H1 (cell line): ENCODE measurements around the gene EFCAB6. TPM values are rescaled to one million over a fixed set of nuclear protein-coding genes. Genes with fewer than 3 reads are reported as not detected.

Experiments used
- CTCF ChIA-PET: fragments of 300-600 bp; sonication (Branson Sonifier 250); formaldehyde crosslinking; loops from one replicate; lab custom pipeline; 2021; ENCODE audit not compliant: partially characterized antibody; lab: Charles Lee
- POLR2A ChIA-PET: fragments of 300-600 bp; sonication (Branson Sonifier 250); formaldehyde crosslinking; loops from one replicate; lab custom pipeline; 2021; ENCODE audit warnings: inconsistent platforms; ENCODE audit not compliant: partially characterized antibody; lab: Charles Lee
- DNase-seq, 2 experiments: peaks; one replicate each; pipeline versions ENCODE4 v3.0.0 to v3.0.0-alpha.2; 2010 to 2022; ENCODE audit warnings: low spot score in 2 of 2, low read depth in 1 of 2, mixed read lengths in 1 of 2
- FAIRE-seq: peaks from 2 replicates; lab custom pipeline; 2011; peaks lifted over from hg19 to GRCh38; lab: Jason Lieb, UNC
- H2AFZ ChIP-seq: 2 replicates; pipeline ENCODE4 v1.8.1; 2012; ENCODE audit warnings: low read length, inconsistent platforms
- H2AK5ac ChIP-seq: 2 replicates; pipeline ENCODE4 v1.6.1; 2013; ENCODE audit warnings: low read depth, low read length
- H2BK120ac ChIP-seq: replicated peaks from 2 replicates; pipeline ENCODE3; 2013; ENCODE audit warnings: low read depth, low read length, inconsistent platforms
- H2BK12ac ChIP-seq: 2 replicates; pipeline ENCODE4 v1.6.1; 2013; ENCODE audit warnings: low read depth, low read length
- H2BK15ac ChIP-seq: 2 replicates; pipeline ENCODE4 v1.6.1; 2013; ENCODE audit warnings: low read length
- H2BK20ac ChIP-seq: 2 replicates; pipeline ENCODE4 v1.6.1; 2013; ENCODE audit warnings: low read length
- H2BK5ac ChIP-seq: 2 replicates; pipeline ENCODE4 v1.6.1; 2013; ENCODE audit warnings: low read depth, low read length
- H3K14ac ChIP-seq: 2 replicates; pipeline ENCODE4 v1.6.1; 2013; ENCODE audit warnings: inconsistent platforms; ENCODE audit not compliant: insufficient read length
- H3K18ac ChIP-seq: 2 replicates; pipeline ENCODE4 v1.6.1; 2013; ENCODE audit warnings: low read length; ENCODE audit errors: extremely low read depth
- H3K23ac ChIP-seq: 2 replicates; pipeline ENCODE4 v1.6.1; 2013; ENCODE audit warnings: inconsistent platforms; ENCODE audit not compliant: insufficient read length
- H3K23me2 ChIP-seq: 2 replicates; pipeline ENCODE4 v1.6.1; 2013; ENCODE audit warnings: low read depth, low read length
- H3K27ac ChIP-seq: 2 replicates; pipeline ENCODE4 v1.6.1; 2011; ENCODE audit warnings: low read depth, low read length, inconsistent platforms
- H3K27me3 ChIP-seq, 4 experiments: replicated peaks in 1 of 4; 1 replicate in 1 of 4; 2 replicates in 3 of 4; pipeline versions ENCODE4 v1.6.1 to v1.8.1; 2011 to 2013; ENCODE audit warnings: low read length in 3 of 4, mild to moderate bottlenecking in 3 of 4, inconsistent platforms in 2 of 4, mixed read lengths in 2 of 4, moderate library complexity in 1 of 4; ENCODE audit not compliant: control insufficient read depth in 3 of 4, insufficient read depth in 3 of 4; ENCODE audit errors: extremely low read depth in 1 of 4
- H3K36me3 ChIP-seq, 4 experiments: 2 replicates each; pipeline versions ENCODE4 v1.6.1 to v1.8.1; 2011 to 2013; ENCODE audit warnings: mild to moderate bottlenecking in 4 of 4, low read length in 3 of 4, moderate library complexity in 2 of 4, control low read depth in 1 of 4, inconsistent platforms in 1 of 4; ENCODE audit not compliant: insufficient read depth in 4 of 4, control insufficient read depth in 2 of 4
- H3K4ac ChIP-seq: replicated peaks from 2 replicates; pipeline ENCODE3; 2013; ENCODE audit warnings: low read length, low read depth, mixed read lengths, inconsistent platforms; ENCODE audit not compliant: insufficient read length
- H3K4me1 ChIP-seq, 4 experiments: replicated peaks in 1 of 4; 1 replicate in 1 of 4; 2 replicates in 3 of 4; pipeline versions ENCODE4 v1.6.1 to v1.8.1; 2011 to 2013; ENCODE audit warnings: low read length in 3 of 4, inconsistent platforms in 2 of 4, mixed read lengths in 1 of 4; ENCODE audit not compliant: insufficient read depth in 4 of 4, control insufficient read depth in 3 of 4
- H3K4me2 ChIP-seq, 2 experiments: 2 replicates each; pipeline versions ENCODE4 v1.6.1 to v1.8.1; 2011 to 2013; ENCODE audit warnings: low read depth in 2 of 2, low read length in 2 of 2, control low read depth in 1 of 2, inconsistent platforms in 1 of 2, mild to moderate bottlenecking in 1 of 2; ENCODE audit not compliant: insufficient read depth in 1 of 2
- H3K4me3 ChIP-seq, 4 experiments: fragments of 200-600, 300-600 bp in 1 of 4; sonication (generic), shearing (Covaris generic), sonication (Bioruptor Twin) in 1 of 4; 2 replicates each; pipeline versions ENCODE4 v1.5.1 to v1.8.1; 2011 to 2016; ENCODE audit warnings: low read length in 4 of 4, low read depth in 3 of 4, control low read depth in 2 of 4, inconsistent platforms in 2 of 4, mild to moderate bottlenecking in 2 of 4, mixed read lengths in 1 of 4, moderate library complexity in 1 of 4; ENCODE audit not compliant: insufficient read depth in 2 of 4; ENCODE audit errors: extremely low read depth in 1 of 4
- H3K56ac ChIP-seq: replicated peaks from 2 replicates; pipeline ENCODE3; 2013; ENCODE audit warnings: low read depth, mild to moderate bottlenecking, mixed read lengths, low read length, inconsistent platforms; ENCODE audit not compliant: insufficient read length
- H3K79me1 ChIP-seq: 2 replicates; pipeline ENCODE4 v1.6.1; 2013; ENCODE audit warnings: low read depth, low read length, control low read depth
- H3K79me2 ChIP-seq, 2 experiments: 2 replicates each; pipeline versions ENCODE4 v1.6.1 to v1.8.1; 2012 to 2013; ENCODE audit warnings: low read length in 2 of 2, mild to moderate bottlenecking in 2 of 2, inconsistent platforms in 1 of 2; ENCODE audit not compliant: insufficient read depth in 2 of 2, control insufficient read depth in 1 of 2
- H3K9ac ChIP-seq, 4 experiments: replicated peaks in 1 of 4; 1 replicate in 1 of 4; 2 replicates in 3 of 4; pipeline versions ENCODE4 v1.6.1 to v1.8.1; 2011 to 2013; ENCODE audit warnings: low read depth in 3 of 4, low read length in 3 of 4, control low read depth in 2 of 4, mild to moderate bottlenecking in 2 of 4, moderate library complexity in 2 of 4, inconsistent platforms in 1 of 4; ENCODE audit errors: extremely low read depth in 1 of 4
- H3K9me3 ChIP-seq, 2 experiments: 2 replicates each; pipeline versions ENCODE4 v1.6.1 to v1.8.1; 2012 to 2013; ENCODE audit warnings: mild to moderate bottlenecking in 2 of 2, moderate library complexity in 2 of 2, control low read depth in 1 of 2, inconsistent platforms in 1 of 2, low read depth in 1 of 2, low read length in 1 of 2, mixed read lengths in 1 of 2; ENCODE audit not compliant: insufficient read depth in 2 of 2
- H4K20me1 ChIP-seq, 2 experiments: replicated peaks in 1 of 2; 2 replicates each; pipeline versions ENCODE3 to v1.8.1; 2011 to 2013; ENCODE audit warnings: inconsistent platforms in 2 of 2, low read length in 2 of 2, mild to moderate bottlenecking in 1 of 2; ENCODE audit not compliant: insufficient read depth in 2 of 2, control insufficient read depth in 1 of 2
- H4K5ac ChIP-seq: 2 replicates; pipeline ENCODE4 v1.6.1; 2013; ENCODE audit warnings: low read length, low read depth, mixed read lengths, inconsistent platforms; ENCODE audit not compliant: insufficient read length
- H4K8ac ChIP-seq: 2 replicates; pipeline ENCODE4 v1.8.0; 2013; ENCODE audit warnings: mild to moderate bottlenecking, moderate library complexity, low read length, inconsistent platforms; ENCODE audit not compliant: insufficient read depth; ENCODE audit errors: extremely low read depth
- H4K91ac ChIP-seq: replicated peaks from 2 replicates; pipeline ENCODE3; 2013; ENCODE audit warnings: low read length, mixed read lengths, inconsistent platforms; ENCODE audit not compliant: insufficient read length
- ASH2L ChIP-seq: fragments of 200-600, 300-600 bp; sonication (generic); IDR thresholded peaks from one replicate; pipeline ENCODE4 v1.7.1; 2017; ENCODE audit warnings: low read length
- ATF3 ChIP-seq: IDR thresholded peaks from 2 replicates; pipeline ENCODE4 v1.6.1; 2011; ENCODE audit warnings: low read depth, mild to moderate bottlenecking, low read length; ENCODE audit not compliant: insufficient read depth
- BRCA1 ChIP-seq: IDR thresholded peaks from 2 replicates; pipeline ENCODE4 v1.6.1; 2012; ENCODE audit warnings: low read depth, low read length, improper control_type of control experiment
- CBX5 ChIP-seq: fragments of 300-800, 300-1000 bp; sonication (generic); IDR thresholded peaks from 2 replicates; pipeline ENCODE4 v1.7.1; 2016; ENCODE audit warnings: antibody characterized with exemption, low read length, low read depth
- CTBP2 ChIP-seq: IDR thresholded peaks from 2 replicates; pipeline ENCODE4 v1.7.0; 2011; ENCODE audit warnings: borderline replicate concordance, mild to moderate bottlenecking, moderate library complexity, mixed read lengths, low read length; ENCODE audit not compliant: insufficient read depth, insufficient read length
- EP300 ChIP-seq, 2 experiments: IDR thresholded peaks; 1 replicate in 1 of 2; 2 replicates in 1 of 2; pipeline ENCODE4 v1.6.1; 2011 to 2012; ENCODE audit warnings: low read depth in 2 of 2, low read length in 2 of 2, mild to moderate bottlenecking in 2 of 2, borderline replicate concordance in 1 of 2, inconsistent platforms in 1 of 2, moderate library complexity in 1 of 2
- FOSL1 ChIP-seq: IDR thresholded peaks from 2 replicates; pipeline ENCODE4 v1.6.1; 2011; ENCODE audit warnings: mild to moderate bottlenecking, low read depth, low read length, moderate library complexity; ENCODE audit not compliant: insufficient read depth
- HDAC2 ChIP-seq, 2 experiments: fragments of 300-600 bp in 1 of 2; sonication (generic) in 1 of 2; IDR thresholded peaks; 2 replicates each; pipeline ENCODE4 v1.6.1; 2011 to 2012; ENCODE audit warnings: low read depth in 2 of 2, low read length in 2 of 2, mild to moderate bottlenecking in 2 of 2, moderate library complexity in 2 of 2, borderline replicate concordance in 1 of 2, inconsistent platforms in 1 of 2
- POLR2AphosphoS5 ChIP-seq: IDR thresholded peaks from 2 replicates; pipeline ENCODE4 v1.6.1; 2011; ENCODE audit warnings: low read depth, low read length
- TAF1 ChIP-seq: IDR thresholded peaks from 2 replicates; pipeline ENCODE4 v1.6.1; 2011; ENCODE audit warnings: mild to moderate bottlenecking, low read depth, low read length
- TCF12 ChIP-seq: IDR thresholded peaks from 2 replicates; pipeline ENCODE4 v1.6.1; 2011; ENCODE audit warnings: low read depth, mild to moderate bottlenecking, low read length
- ZNF274 ChIP-seq: IDR thresholded peaks from 2 replicates; pipeline ENCODE4 v1.7.0; 2012; ENCODE audit warnings: low read length, borderline replicate concordance; ENCODE audit errors: extremely low read depth
- WGBS, 2 experiments: shearing (Covaris generic) in 1 of 2; methylation state at CpG; one replicate each; pipeline versions ENCODE4 v1.1.6 to v1.1.7; 2013 to 2015; ENCODE audit warnings: low lambda C conversion rate in 2 of 2, mixed read lengths in 2 of 2, inconsistent platforms in 1 of 2, low coverage in 1 of 2, missing lambda C conversion rate in 1 of 2; ENCODE audit not compliant: insufficient replicate concordance in 2 of 2, insufficient coverage in 1 of 2, insufficient read length in 1 of 2; ENCODE audit errors: extremely low coverage in 1 of 2, missing lambda C conversion rate in 1 of 2; 5-methylcytosine and 5-hydroxymethylcytosine counted together
- polyA plus RNA-seq, 7 experiments: library from polyadenylated mRNA; depleted of rRNA in 3 of 7; stranded (reverse) in 5 of 7; unstranded in 2 of 7; fragments of >200 nt in 5 of 7; fragments of 200-250 nt in 2 of 7; gene quantifications; 1 replicate in 5 of 7; 2 replicates in 1 of 7; 4 replicates in 1 of 7; pipeline versions ENCODE4 v1.2.1 to v1.2.3, GENCODE V29; 2011 to 2013; ENCODE audit warnings: missing spikeins in 2 of 7, mixed read lengths in 2 of 7
- total RNA-seq: library from RNA; stranded (reverse); fragmentation: NEBNext Ultra II Directional; extraction: Animal tissue kit (Norgen Biotek cat#: 25700); gene quantifications from 2 replicates; pipeline ENCODE4 v1.2.1, GENCODE V29; 2021
- TF ChIP-seq, protein P1 (sequence below): IDR thresholded peaks from 2 replicates; pipeline ENCODE4 v1.6.1; 2012; ENCODE audit warnings: inconsistent platforms

EFCAB6 gene
- total and polyA plus RNA-seq, 2 of the 8 experiments (the other 6 are each of a cell fraction or from before 2014, with no cell fraction given) = 0.32 to 1.7 TPM

GRCh38 chr22:43587574-43587973, 224.5 kb downstream of the EFCAB6 start:
- WGBS, 2 experiments = 0% methylated on average over 1 of the region's 1 CpG; no CpG with 5 or more reads in 1 of the 2 experiments
- Histone ChIP-seq H4K91ac (no peak overlapping the region), H2BK5ac (no peak overlapping the region), H4K5ac (no peak overlapping the region), H3K36me3 (no peaks in the 10 kb centered on the region), H4K20me1 (no peaks in the 10 kb centered on the region), H4K8ac (no peak overlapping the region), H3K4me1 (no peaks in the 10 kb centered on the region), H3K4me2 (no peak overlapping the region), H3K4ac (no peak overlapping the region), H3K14ac (no peak overlapping the region), H2AFZ (no peak overlapping the region), H3K9me3 (peaks cover 3 to 5% of the 10 kb centered on the region in 2 experiments; a peak in 1 of 4 replicates), H3K27ac (no peak overlapping the region), H2BK15ac (no peak overlapping the region), H2BK120ac (no peak overlapping the region), H3K56ac (no peak overlapping the region), H3K4me3 (no peak overlapping the region), H3K79me2 (no peaks in the 10 kb centered on the region), H2BK20ac (no peak overlapping the region), H3K27me3 (no peaks in the 10 kb centered on the region), H2BK12ac (no peak overlapping the region), H3K23ac (no peak overlapping the region), H2AK5ac (no peak overlapping the region), H3K23me2 (no peaks in the 10 kb centered on the region), H3K9ac (no peak overlapping the region), H3K79me1 (no peaks in the 10 kb centered on the region), H3K18ac (no peak overlapping the region)
- FAIRE-seq (no peak), DNase-seq (no peak)
- ChIA-PET CTCF (interaction anchor here (0.8 kb wide), 1 partner anchor 17 kb away, joined by 3 read pairs; no protein-coding TSS in a partner anchor), POLR2A (interaction anchor here (1.0 kb wide), 1 partner anchor 23 kb away, joined by 3 read pairs; no protein-coding TSS in a partner anchor)
- TF ChIP-seq, protein P1, sequence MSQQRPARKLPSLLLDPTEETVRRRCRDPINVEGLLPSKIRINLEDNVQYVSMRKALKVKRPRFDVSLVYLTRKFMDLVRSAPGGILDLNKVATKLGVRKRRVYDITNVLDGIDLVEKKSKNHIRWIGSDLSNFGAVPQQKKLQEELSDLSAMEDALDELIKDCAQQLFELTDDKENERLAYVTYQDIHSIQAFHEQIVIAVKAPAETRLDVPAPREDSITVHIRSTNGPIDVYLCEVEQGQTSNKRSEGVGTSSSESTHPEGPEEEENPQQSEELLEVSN = no peak
- no peak for TF ChIP-seq EP300 (IDR thresholded peaks at IDR 0.05; ENCODE audit: borderline replicate concordance in 1 of 2, low read depth in 2 of 2, low read length in 2 of 2)
- no peak for TF ChIP-seq CBX5
- no peak for TF ChIP-seq ATF3
- no peak for TF ChIP-seq POLR2AphosphoS5
- no peak for TF ChIP-seq HDAC2 (IDR thresholded peaks at IDR 0.05; ENCODE audit: borderline replicate concordance in 1 of 2, low read depth in 2 of 2, low read length in 2 of 2)
- no peak for TF ChIP-seq CTBP2
- TF ChIP-seq ZNF274 = no peak
- TF ChIP-seq TAF1 = no peak
- no peak for TF ChIP-seq TCF12
- TF ChIP-seq FOSL1 = no peak
- no peak for TF ChIP-seq BRCA1
- no peak for TF ChIP-seq ASH2L
